Measurements from ENCODE around the gene PTPRO.

GRCh38 chr12:15435597-15435996 lies 113.3 kb downstream of the PTPRO start:
- TF ChIP-seq POLR2A (IDR thresholded peaks at IDR 0.05; ENCODE audit: low read length), result no peak
- TF ChIP-seq GATA1 (IDR thresholded peaks at IDR 0.05; ENCODE audit: low read depth, low read length), result no peak
